GM21367 (cell line): Measurements from ENCODE around the gene TMEFF1.
"Not testable (repeated sequence)": the region's sequence is repeated elsewhere in the genome, so short reads cannot be mapped to it uniquely, and the experiment has no call there.

Experiments used
- ATAC-seq: cut with Tn5 transposase; IDR thresholded peaks from one replicate; pipeline ENCODE4 v1.9.1; 2021; ENCODE audit not compliant: unreplicated experiment

Gene TMEFF1

DNA sequence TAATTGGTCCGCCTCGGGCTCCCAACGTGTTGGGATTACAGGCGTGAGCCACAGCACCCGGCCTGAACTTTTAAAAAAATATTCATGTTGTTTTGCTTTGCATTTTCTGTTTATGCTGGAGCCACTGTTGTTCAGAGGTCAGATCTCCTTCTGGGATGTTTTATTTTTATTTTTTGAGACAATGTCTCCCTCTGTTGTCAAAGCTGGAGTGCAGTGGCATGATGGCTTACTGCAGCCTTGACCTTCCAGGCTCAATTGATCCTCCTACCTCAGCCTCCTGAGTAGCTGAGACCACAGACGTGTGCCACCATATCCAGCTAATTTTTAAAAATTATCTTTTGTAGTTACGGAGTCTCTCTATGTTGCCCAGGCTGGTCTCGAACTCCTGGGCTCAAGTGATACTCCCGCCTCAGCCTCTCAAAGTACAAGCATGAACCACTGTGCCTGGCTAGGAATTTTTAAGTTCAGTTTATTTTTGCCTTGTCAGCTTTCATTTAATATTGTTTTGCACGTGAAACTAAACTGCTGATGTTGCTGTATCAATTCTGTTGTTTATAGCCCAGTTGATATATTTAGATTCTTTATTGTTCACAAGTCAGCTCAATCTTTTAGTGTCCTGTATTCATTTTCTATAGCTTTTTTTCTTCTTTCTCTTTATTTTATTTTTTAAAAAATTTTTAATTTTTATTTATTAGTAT, 13.7 kb downstream of the TMEFF1 start:
- ATAC-seq = no peak

DNA sequence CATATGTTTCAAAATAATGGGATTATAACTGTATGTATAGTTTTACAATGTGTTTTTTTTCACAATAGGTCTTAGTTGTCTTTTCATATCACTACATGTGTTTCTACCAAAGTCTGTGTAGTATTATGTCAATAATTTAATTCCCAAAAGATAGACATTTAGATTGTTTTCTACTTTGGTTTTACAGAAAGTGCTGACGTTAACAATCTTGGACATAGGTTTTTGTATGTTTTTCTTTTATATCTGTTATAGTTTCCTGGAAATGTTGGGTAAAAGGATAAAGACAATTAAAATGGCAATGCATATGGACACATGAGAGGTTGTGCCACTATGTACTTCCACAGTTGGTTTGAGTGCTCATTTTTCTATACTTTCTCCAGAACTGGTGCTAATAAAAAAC, 15.2 kb downstream of the TMEFF1 start:
- no peak for ATAC-seq

DNA sequence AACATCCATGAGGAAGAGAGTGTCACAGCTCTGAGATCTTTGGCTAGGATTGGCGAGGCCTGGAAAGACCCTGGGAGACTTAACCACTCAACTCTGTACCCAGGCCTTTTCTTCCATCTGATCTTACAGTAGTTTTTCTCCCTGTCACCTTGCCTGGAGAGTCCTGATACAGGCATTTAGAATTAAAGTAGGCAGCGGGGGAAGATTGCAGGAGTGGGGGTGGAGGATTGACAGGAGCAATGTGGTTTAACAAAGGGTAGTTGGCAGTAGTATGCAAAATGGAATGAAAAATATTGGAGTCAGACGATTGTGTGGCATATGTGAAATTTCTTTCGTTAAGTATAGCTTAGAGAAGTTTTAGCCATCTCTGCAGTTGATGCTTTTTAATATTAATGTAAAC, 16.9 kb downstream of the TMEFF1 start:
- ATAC-seq = no peak

DNA sequence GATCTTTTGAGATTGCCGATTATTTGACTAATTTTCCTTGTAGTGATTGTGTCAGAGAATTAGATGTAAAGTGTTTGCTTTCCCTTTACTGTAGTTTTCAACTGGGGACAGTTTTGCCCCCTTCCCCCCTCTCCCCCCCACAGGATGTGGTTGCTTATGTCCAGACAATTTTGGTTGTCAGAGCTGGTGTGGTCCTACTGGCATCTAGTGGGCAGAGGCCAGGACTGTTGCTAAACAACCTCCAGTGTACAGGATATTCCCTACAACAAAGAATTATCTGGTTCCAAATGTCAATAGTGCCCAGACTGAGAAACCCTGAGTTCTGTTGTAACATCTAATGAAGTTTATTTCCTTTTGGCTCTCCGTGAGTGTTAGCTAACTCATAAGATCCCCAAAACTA, 20.0 kb downstream of the TMEFF1 start:
- no peak for ATAC-seq

DNA sequence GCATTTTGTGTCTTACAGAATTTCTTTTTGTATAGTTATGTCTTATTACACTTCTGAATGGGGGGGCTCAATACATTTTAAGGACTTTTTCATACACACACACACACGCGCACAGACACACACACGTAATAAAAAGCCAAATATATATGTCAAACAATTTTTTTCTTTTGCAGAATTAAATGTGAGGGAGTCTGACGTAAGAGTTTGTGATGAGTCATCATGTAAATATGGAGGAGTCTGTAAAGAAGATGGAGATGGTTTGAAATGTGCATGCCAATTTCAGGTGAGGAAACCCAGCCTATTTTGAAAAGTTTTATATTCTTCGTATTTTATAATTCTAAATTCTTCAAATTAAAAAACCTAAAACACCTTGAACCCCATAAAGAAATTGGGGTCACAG, 25.6 kb downstream of the TMEFF1 start:
- ATAC-seq = no peak

DNA sequence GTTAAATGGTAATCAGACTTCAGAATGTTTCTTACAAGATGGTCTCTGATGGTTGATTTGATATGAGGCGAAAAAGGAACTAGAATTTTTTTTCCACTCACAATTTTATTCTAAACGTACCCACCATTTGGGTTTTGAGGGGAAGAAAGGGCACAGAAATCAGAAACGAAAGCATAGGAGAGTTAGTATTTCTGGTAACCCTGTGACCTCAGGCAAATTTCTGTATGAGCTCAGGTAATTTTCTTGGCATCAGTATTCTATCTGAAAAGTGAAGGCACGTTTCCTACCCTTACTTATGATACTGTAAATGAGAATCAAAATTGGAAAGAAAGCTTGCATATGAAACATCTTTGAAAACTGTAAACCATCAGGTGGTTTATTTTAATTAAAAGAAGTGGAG, 26.5 kb downstream of the TMEFF1 start:
- no peak for ATAC-seq

DNA sequence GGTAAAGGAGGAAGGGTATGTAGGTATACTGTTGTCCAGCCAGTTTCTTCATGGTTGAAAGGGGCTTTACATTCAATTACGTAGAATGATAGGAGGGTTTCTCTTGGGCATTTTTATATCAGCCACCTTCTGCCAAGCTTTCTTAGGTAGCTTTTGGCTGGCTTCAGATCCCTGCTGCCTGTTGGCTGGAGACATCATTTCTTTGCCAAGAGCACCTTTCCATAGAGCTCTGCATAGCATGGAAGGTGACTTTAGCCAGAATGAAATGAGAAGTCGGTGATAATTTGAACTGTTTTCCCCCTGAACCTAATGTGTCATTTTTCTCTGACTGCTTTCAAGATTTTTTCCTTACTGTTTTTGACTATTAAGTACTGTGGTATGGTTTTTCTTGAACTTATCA, 26.9 kb downstream of the TMEFF1 start:
- no peak for ATAC-seq

DNA sequence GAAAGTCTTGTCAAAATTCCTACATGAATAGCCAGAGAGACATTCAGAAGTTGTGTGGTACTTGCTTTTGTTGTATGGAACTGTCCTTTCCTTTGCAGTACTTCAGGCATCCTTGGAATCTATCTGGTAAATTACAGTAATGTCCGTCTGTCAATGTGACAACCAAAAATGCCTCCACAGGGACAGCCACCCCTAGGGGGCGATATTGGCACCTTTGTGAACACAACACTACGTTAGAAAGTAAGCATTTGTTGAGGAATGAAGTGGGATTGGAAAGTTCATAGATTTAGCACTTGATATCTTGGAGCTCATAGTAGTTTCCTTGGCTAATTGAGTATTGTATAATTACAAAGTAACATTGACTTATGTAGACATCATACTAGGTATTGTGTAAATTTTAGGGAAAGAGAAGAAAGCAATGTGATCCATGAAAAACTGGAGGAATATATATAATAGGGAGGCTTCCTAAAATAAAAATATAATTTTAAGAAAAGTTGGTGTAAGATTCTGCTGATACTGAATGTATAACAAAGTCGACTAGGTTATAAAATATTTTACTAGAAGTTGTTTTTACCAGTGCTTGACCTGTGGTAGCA, 32.7 kb downstream of the TMEFF1 start:
- ATAC-seq = peak; percentile 58

DNA sequence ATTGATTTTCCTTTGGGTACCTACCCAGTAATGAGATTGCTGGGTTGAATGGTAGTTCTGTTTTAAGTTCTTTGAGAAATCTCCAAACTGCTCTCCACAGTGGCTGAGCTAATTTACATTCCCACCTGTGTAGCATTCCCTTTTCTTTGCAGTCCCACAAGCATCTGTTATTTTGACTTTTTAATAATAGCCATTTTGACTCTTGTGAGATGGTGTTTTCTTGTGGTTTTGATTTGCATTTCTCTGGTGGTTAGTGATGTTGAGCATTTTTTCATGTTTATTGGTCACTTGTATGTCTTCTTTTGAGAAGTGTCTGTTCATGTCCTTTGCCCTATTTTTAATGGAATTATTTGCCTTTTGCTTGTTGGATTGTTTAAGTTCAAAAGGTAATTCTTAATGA, 34.4 kb downstream of the TMEFF1 start:
- not testable (repeated sequence) for ATAC-seq

DNA sequence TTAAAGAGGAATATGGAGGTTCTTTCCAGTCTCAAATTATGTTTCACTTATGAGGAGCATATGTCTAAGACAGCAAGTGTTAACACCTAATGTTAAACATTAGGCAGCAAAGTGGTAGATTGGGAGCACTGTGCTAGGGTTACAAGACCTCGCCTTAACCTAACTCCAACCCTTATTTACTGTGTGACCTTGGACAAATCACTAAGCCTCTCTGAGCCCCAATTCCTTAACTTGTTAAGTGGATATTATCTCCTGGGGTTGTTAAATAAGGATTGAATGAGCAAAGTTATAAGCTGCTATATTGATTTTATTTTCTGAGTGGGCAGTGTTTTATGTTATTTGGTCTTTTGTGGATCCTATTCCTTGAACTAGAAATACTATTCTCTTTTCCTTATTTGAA, 38.3 kb downstream of the TMEFF1 start:
- no peak for ATAC-seq

DNA sequence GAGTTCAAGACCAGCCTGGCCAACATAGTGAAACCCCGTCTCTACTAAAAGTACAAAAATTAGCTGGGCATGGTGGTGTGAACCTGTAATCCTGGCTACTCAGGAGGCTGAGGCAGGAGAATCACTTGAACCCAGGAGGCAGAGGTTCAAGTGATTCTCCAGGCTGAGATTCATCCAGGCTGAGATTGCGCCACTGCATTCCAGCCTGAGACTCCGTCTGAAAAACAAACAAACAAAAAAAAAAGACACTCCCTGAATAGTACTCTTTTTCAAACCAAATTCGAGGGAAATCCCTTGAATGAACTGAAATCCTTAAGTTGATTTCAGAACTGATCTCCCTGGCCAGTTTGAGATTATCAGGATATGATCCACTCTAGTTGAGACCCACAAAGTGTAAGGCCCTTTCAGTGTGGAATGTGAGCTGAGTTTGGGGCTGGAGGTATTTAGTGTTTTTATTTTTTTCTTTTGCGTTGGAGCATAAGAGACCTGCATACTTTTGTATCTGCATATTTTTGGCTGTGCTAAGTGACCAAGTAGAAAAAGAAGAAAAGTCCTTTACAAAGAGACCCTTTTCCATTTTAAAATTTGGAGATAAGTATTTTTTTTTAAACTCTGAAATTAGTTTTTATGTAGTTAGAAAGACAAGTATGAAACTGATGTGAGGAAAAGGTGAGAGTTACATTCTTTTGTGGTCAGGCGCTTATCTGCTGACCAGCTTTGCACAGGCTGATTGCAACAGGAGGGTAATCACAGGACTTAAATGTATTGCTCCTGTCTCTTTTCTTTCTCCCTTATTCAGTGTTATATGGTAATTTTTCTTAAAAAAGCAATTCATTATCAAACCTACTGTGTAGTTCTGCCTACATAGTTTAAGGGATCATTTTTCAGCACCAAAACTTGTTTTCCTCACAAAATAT, 42.9 kb downstream of the TMEFF1 start:
- ATAC-seq = no peak

DNA sequence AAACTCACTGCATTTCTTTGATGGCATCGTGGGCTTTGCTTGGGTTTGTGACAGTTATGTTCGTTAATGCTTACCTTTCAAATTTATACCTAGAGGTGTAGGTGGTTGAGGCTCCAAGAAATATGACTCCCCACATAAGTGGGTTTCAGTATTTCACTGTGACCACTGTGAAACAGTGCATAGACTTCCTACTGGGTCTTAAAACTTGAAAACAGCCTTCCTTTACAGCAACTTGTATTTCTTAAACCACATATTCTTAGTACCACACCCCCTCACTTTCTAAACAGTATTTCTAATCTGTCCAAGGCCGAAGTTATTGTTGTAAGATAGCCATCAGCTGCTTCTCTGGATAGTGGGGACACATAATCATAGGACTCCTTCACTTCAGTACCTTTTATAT, 48.3 kb downstream of the TMEFF1 start:
- ATAC-seq = no peak

DNA sequence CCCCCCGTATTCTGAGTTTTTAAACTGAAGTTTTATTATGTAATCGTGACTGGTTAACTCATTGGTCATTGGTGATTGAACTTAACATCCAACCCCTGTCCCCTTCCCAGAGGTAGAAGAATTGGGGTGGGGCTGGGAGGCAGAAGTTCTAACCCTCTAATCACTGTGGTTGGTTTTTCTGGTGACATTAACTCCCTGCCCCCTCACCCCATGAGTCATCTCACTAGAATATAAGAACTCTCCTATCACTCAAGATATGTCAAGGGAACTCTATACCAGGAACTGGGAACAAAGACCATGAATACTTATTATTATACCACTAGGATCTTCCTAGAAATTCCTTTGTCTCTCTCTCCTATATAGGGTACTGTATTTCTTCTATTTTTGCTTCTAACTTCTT, 52.6 kb downstream of the TMEFF1 start:
- ATAC-seq = no peak

DNA sequence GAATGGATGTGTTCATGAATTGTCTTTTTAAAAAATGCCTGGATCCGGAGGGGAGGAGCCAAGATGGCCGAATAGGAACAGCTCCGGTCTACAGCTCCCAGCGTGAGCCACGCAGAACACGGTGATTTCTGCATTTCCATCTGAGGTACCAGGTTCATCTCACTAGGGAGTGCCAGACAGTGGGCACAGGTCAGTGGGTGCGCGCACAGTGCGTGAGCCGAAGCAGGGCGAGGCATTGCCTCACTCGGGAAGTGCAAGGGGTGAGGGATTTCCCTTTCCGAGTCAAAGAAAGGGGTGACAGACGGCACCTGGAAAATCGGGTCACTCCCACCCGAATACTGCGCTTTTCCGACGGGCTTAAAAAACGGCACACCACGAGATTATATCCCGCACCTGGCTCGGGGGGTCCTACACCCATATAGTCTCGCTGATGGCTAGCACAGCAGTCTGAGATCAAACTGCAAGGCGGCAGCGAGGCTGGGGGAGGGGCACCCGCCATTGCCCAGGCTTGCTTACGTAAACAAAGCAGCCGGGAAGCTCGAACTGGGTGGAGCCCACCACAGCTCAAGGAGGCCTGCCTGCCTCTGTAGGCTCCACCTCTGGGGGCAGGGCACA, 54.3 kb downstream of the TMEFF1 start:
- not testable (repeated sequence) for ATAC-seq

DNA sequence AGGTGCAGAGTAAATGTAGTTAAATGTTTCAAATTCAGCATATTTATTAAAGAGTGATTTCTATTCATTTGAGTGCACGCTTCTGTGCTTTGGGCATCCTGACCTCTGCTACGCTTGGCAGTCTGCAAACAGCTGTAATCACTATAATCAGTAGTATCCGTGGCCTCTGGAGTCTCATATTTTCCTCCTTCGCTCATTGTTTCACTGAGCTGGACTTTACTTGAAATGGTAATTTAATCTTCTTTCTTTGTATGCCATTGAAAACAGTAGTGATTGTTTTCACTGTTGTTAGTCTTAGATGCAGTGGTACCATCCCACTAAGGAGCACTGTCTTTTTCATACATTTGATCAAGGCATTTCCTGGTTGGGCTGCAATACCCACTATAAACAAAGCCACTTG, 61.5 kb downstream of the TMEFF1 start:
- ATAC-seq = no peak

DNA sequence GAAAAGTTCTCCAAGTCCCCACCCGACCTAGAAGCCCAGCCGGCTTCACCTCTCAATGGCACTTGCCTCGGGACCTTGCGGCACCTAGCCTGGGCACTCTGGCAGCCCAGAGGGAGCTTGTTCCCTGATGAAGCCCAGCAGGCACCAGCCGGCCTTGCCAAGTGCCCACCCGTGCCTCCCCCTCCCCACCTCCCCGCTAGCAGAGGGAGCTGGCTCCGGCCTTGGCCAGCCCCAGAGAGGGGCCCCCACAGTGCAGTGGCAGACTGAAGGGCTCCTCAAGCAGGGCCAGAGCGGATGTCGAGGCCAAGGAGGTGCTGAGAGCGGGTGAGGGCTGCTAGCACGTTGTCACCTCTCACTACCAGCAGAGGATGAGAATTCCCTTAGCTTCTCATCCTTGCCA, 67.4 kb downstream of the TMEFF1 start:
- ATAC-seq = no peak

DNA sequence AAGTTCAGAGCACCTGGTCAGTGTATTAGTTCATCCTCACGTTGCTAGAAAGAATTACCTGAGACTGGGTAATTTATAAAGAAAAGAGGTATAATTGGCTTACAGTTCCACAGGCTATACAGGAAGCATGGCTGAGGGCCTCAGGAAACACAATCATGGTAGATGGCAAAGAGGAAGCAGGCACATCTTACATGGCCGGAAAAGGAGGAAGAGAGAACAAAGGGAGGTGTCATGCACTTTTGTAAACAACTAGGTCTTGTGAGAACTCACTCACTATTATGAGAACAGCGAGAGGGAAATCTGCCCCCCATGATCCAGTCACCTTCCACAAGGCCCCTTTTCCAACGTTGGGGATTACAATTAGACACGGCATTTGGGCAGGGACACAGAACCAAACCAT, 76.1 kb downstream of the TMEFF1 start:
- no peak for ATAC-seq

DNA sequence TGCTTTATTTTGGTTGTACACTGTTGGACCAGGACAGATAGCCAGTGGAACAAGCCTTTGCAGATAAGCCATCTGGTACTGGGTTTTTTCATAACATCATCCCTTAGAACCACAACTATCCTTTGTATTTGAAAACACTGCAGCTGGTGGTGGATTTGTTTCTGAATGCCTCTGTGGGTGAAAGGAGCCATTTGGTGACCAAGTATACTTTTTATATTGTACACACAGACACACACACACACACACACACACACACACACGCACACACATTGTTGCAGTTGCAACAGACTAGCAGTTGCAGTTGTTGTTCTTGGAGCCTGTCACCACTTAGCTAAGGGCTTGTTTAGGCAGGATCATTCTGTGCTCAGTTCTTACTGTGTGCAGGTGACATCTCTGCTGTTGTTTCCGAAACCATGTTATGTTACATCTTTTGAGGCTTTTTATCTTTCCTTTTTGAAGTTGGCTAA, 82.0 kb downstream of the TMEFF1 start:
- peak; percentile 20 for ATAC-seq

DNA sequence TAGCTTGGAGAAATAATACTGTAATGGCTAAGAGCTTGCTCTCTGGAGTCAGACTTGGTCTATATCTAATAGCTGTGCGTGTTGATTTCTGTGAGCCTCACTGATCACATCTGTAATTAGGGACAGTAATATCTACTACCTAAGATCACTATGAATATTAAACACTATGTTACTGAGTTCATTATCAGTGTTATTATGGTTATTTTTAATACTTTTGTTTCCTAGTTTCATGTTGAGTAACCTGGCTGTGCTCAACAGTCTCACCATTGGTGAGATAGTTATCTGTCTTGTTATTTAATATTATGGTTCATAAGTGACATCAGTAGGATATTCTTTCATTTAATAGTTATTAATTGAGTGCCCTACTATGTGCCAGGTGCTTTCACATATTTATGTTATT, 82.5 kb downstream of the TMEFF1 start:
- peak; percentile 57 for ATAC-seq

DNA sequence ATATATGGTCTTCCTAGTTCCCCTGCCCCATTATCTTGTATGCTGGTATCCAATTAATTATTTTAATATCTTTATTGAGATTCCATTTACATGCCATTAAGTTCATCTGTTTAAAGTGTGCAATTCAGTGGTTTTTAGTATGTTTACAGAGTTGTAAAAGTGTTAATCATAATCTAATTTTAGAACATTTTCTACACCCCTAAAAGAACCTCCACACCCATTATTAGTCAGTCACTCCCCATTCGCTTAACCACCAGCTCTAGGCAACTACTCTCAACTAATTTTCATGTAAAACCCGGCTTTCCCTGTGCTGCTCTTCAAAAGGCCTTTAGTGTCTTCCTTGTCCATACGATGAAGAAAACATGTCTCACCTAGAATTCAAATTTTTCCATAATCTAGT, 84.1 kb downstream of the TMEFF1 start:
- no peak for ATAC-seq

DNA sequence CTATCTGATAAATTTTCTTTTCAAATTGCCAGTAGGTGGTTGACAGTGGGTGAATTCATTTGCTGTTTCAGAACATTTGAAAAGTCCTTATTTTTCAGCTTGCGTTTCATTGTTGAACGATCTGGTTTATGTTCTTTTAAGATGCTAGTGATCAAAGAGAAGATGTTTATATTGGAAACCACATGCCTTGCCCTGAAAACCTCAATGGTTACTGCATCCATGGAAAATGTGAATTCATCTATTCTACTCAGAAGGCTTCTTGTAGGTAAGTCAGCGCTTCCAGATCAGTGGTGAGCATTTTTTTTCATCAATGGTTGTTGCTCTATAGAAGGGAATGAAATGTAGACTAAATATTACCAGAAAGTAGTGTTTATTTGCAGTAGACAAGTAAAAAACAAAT, 88.3 kb downstream of the TMEFF1 start:
- no peak for ATAC-seq

DNA sequence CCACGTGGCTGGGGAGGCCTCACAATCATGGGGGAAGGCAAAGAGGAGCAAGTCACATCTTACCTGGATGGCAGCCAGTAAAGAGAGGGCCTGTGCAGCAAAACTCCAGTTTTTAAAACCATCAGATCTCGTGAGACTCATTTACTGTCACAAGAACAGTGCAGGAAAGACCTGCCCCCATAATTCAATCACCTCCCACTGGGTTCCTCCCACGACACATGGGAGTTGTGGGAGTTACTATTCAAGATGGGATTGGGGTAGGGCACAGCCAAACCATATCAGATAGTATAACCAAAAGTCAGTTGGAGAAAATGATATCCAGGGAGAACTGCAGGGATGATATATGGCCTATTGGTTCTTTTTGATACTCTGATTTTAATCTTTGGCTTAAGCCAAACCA, 94.9 kb downstream of the TMEFF1 start:
- ATAC-seq = no peak
